HCT116 (cell line): ENCODE measurements around the gene NUFIP2. TPM values are rescaled to one million over a fixed set of nuclear protein-coding genes. Genes with fewer than 3 reads are reported as not detected.

Experiments
- ATAC-seq: fragments of 200-7000 bp; cut with Tn5 transposase; 2 replicates; pipeline ENCODE4 v1.9.1; 2020; ENCODE audit warnings: mild to moderate bottlenecking, moderate library complexity
- BruUV-seq: library from RNA; stranded (reverse); fragments of 400-500 nt; replicated peaks from 2 replicates; lab custom pipeline; 2021; lab: Mats Ljungman, UMichigan
- CTCF ChIA-PET: fragments of 300-600 bp; sonication (Branson Sonifier 250); formaldehyde crosslinking; loops from one replicate; lab custom pipeline; 2021; ENCODE audit warnings: antibody characterized with exemption; lab: Charles Lee
- POLR2A ChIA-PET: fragments of 300-600, 350-600 bp; sonication (Branson Sonifier 250); formaldehyde crosslinking; loops from one replicate; lab custom pipeline; 2021; ENCODE audit warnings: antibody characterized with exemption; lab: Charles Lee
- RAD21 ChIA-PET, 2 experiments: fragments of 300-600 bp; sonication (Branson Sonifier 250); formaldehyde crosslinking; loops; one replicate each; lab custom pipeline; 2023; ENCODE audit warnings: low total read pairs in 2 of 2; ENCODE audit not compliant: uncharacterized antibody in 2 of 2, unreplicated experiment in 2 of 2, low non-redundant PET in 1 of 2; lab: Charles Lee
- DNase-seq: peaks from one replicate; pipeline ENCODE4 v3.0.0-alpha.2; 2010; ENCODE audit warnings: low read depth, low spot score
- H2AFZ ChIP-seq: fragments of 200-600 bp; shearing (Covaris generic), sonication (generic); 2 replicates; pipeline ENCODE4 v1.6.1; 2017; ENCODE audit warnings: low read depth, mixed run types, mixed read lengths, antibody characterized with exemption, low read length; ENCODE audit not compliant: poor library complexity, severe bottlenecking
- H3K27ac ChIP-seq: 2 replicates; pipeline ENCODE4 v1.5.1; 2012; ENCODE audit warnings: low read depth, low read length
- H3K27me3 ChIP-seq: fragments of 200-600 bp; sonication (generic); 2 replicates; pipeline ENCODE4 v1.6.1; 2016; ENCODE audit warnings: mixed run types, low read length, mixed read lengths; ENCODE audit not compliant: insufficient read depth
- H3K36me3 ChIP-seq, 2 experiments: fragments of 200-500 bp in 1 of 2; fragments of 200-600 bp in 1 of 2; sonication (Bioruptor generic) in 1 of 2; sonication (generic) in 1 of 2; 2 replicates each; pipeline versions ENCODE4 v1.5.1 to v1.6.1; 2014 to 2016; ENCODE audit warnings: low read length in 2 of 2, inconsistent platforms in 1 of 2, mixed read lengths in 1 of 2, mixed run types in 1 of 2; ENCODE audit not compliant: insufficient read depth in 2 of 2, control insufficient read depth in 1 of 2
- H3K4me1 ChIP-seq, 2 experiments: fragments of 200-600 bp in 1 of 2; sonication (generic) in 1 of 2; 2 replicates each; pipeline versions ENCODE4 v1.5.1 to v1.6.1; 2012 to 2017; ENCODE audit warnings: low read length in 2 of 2, inconsistent platforms in 1 of 2, mild to moderate bottlenecking in 1 of 2, mixed read lengths in 1 of 2, mixed run types in 1 of 2, moderate library complexity in 1 of 2; ENCODE audit not compliant: insufficient read depth in 2 of 2, control insufficient read depth in 1 of 2
- H3K4me2 ChIP-seq: fragments of 200-600 bp; sonication (generic); 2 replicates; pipeline ENCODE4 v1.6.1; 2017; ENCODE audit warnings: mixed run types, low read length, mixed read lengths
- H3K4me3 ChIP-seq, 2 experiments: fragments of 200-600 bp in 1 of 2; sonication (generic) in 1 of 2; replicated peaks in 1 of 2; 2 replicates each; pipeline ENCODE4 v1.5.1; 2011 to 2016; ENCODE audit warnings: low read length in 2 of 2, control low read depth in 1 of 2, low read depth in 1 of 2, mild to moderate bottlenecking in 1 of 2, mixed read lengths in 1 of 2, mixed run types in 1 of 2
- H3K79me2 ChIP-seq: fragments of 200-600 bp; sonication (generic); 2 replicates; pipeline ENCODE4 v1.6.1; 2017; ENCODE audit warnings: mild to moderate bottlenecking, mixed run types, low read length, moderate library complexity, mixed read lengths; ENCODE audit not compliant: insufficient read depth
- H3K9ac ChIP-seq: fragments of 200-600 bp; sonication (generic); 2 replicates; pipeline ENCODE4 v1.6.1; 2016; ENCODE audit warnings: low read length, mixed read lengths
- H3K9me2 ChIP-seq: fragments of 200-600 bp; sonication (generic), shearing (Covaris generic); 2 replicates; pipeline ENCODE4 v1.6.1; 2017; ENCODE audit warnings: mixed run types, mild to moderate bottlenecking, moderate library complexity; ENCODE audit not compliant: insufficient read depth
- H3K9me3 ChIP-seq, 2 experiments: fragments of 200-500 bp in 1 of 2; fragments of 200-600 bp in 1 of 2; sonication (Bioruptor generic) in 1 of 2; sonication (generic) in 1 of 2; 2 replicates each; pipeline ENCODE4 v1.6.1; 2014 to 2017; ENCODE audit warnings: low read length in 2 of 2, mixed read lengths in 2 of 2, inconsistent platforms in 1 of 2, low read depth in 1 of 2, mild to moderate bottlenecking in 1 of 2, mixed run types in 1 of 2, moderate library complexity in 1 of 2; ENCODE audit not compliant: control insufficient read depth in 1 of 2, insufficient read depth in 1 of 2
- H4K20me1 ChIP-seq: fragments of 200-600 bp; sonication (generic), shearing (Covaris generic); 2 replicates; pipeline ENCODE4 v1.6.1; 2017; ENCODE audit warnings: mixed run types, mild to moderate bottlenecking, moderate library complexity; ENCODE audit not compliant: insufficient read depth
- CBX3 ChIP-seq: IDR thresholded peaks from 2 replicates; pipeline ENCODE4 v1.6.1; 2012; ENCODE audit warnings: low read depth
- CEBPB ChIP-seq: IDR thresholded peaks from 2 replicates; pipeline ENCODE4 v1.6.1; 2012; ENCODE audit warnings: low read depth
- JUND ChIP-seq: IDR thresholded peaks from 2 replicates; pipeline ENCODE4 v1.6.1; 2012
- RAD21 ChIP-seq: IDR thresholded peaks from 2 replicates; pipeline ENCODE4 v1.6.1; 2012; ENCODE audit warnings: low read depth, mild to moderate bottlenecking
- SP1 ChIP-seq: IDR thresholded peaks from 2 replicates; pipeline ENCODE4 v1.6.1; 2012; ENCODE audit warnings: low read depth
- ZFX ChIP-seq: fragments of 450-650 bp; IDR thresholded peaks from 2 replicates; pipeline ENCODE4 v1.6.1; 2017
- ZNF274 ChIP-seq: fragments of 200-500 bp; sonication (Bioruptor generic); IDR thresholded peaks from 2 replicates; pipeline ENCODE4 v1.6.1; 2014; ENCODE audit warnings: mild to moderate bottlenecking, low read depth, low read length, inconsistent platforms
- intact Hi-C: fragments of 100-400 bp; cut with micrococcal nuclease; formaldehyde crosslinking; loops from 2 replicates; pipeline ENCODE4 v1.10.0; 2022
- total RNA-seq: library from RNA; stranded (reverse); gene quantifications from one replicate; pipeline ENCODE4 v1.2.1, GENCODE V29; 2021; ENCODE audit not compliant: unreplicated experiment
- TF ChIP-seq, protein P1 (sequence below): IDR thresholded peaks from 2 replicates; pipeline ENCODE4 v1.6.1; 2012
- TF ChIP-seq, protein P2 (sequence below): IDR thresholded peaks from 2 replicates; pipeline ENCODE4 v1.6.1; 2012
- TF ChIP-seq, protein P3 (sequence below), 3 experiments: fragments of 200-600 bp in 1 of 3; sonication (generic) in 1 of 3; IDR thresholded peaks in 2 of 3; conservative IDR thresholded peaks in 1 of 3; 2 replicates each; pipeline ENCODE4 v1.5.1; 2012 to 2017; ENCODE audit warnings: low read depth in 2 of 3, low read length in 2 of 3, antibody characterized with exemption in 1 of 3, borderline replicate concordance in 1 of 3, control low read depth in 1 of 3, mild to moderate bottlenecking in 1 of 3, mixed read lengths in 1 of 3, mixed run types in 1 of 3, moderate library complexity in 1 of 3; ENCODE audit not compliant: insufficient read depth in 1 of 3

The NUFIP2 gene
- total RNA-seq, 1 experiment from 2014 or later = 66.5 TPM

DNA sequence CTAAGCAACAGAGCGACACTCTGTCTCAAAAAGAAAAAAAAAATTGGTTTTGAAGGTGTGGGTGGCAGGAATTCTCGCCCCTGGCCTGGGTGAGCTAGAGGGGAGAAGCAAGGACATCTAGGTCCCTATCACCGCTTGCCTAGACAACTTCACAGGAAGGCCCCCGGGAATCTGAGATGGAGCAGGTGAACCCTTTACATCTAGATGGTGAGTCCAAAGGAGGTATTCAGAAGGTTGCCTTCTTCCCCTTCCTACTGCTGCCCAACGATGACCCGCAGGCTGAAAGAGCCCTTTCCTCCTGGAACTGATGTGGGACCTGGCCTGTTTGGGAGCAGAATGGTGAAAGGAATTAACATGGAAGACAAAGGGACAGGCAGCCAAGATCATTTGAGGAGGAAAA lies 48.5 kb downstream of the NUFIP2 start:
- no peak overlapping the region for H2AFZ ChIP-seq
- intact Hi-C loops = no loop called here
- no peaks in the 10 kb centered on the region for H3K9me3 ChIP-seq
- no peak for DNase-seq
- H3K79me2 ChIP-seq = peaks cover 85% of the 10 kb centered on the region
- H4K20me1 ChIP-seq = peaks cover 7% of the 10 kb centered on the region; the same call in 1 of the 2 replicates
- no TSS peak for BruUV-seq
- CTCF ChIA-PET = no interaction called here
- H3K9me2 ChIP-seq = no peaks in the 10 kb centered on the region
- TF ChIP-seq SP1 = no peak
- no peak for TF ChIP-seq CBX3
- TF ChIP-seq CEBPB = no peak
- TF ChIP-seq ZNF274 = no peak
- no peak for TF ChIP-seq JUND
- TF ChIP-seq, protein P1, sequence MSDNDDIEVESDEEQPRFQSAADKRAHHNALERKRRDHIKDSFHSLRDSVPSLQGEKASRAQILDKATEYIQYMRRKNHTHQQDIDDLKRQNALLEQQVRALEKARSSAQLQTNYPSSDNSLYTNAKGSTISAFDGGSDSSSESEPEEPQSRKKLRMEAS = no peak
- TF ChIP-seq, all 23 proteins: peak for 0
- Histone ChIP-seq H3K4me3 (no peak overlapping the region), H3K36me3 (no peaks in the 10 kb centered on the region), H3K9ac (no peak overlapping the region), H3K27ac (no peak overlapping the region), H3K27me3 (no peaks in the 10 kb centered on the region), H3K4me2 (no peak overlapping the region), H3K4me1 (peaks cover 20 to 30% of the 10 kb centered on the region in 2 experiments)
- POLR2A ChIA-PET = no interaction called here
- RAD21 ChIA-PET = no interaction called here
- no peak for ATAC-seq

DNA sequence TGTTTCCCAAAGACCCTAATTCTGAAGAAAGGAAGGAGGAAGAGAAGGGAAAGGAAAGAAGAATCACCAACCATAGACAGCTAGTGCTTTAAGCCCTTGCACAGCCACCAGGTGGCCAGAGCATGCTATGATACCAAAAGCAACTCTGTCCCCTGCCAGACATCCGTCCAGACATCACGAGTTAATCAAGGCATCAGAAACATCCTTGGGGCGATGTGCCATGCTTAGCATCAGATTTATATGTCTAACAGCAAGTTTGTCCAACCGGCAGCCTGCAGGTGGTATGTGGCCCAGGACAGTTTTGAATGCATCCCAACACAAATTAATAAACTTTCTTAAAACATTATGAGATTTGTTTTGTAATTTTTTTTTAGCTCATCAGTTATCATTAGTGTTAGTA lies 50.2 kb downstream of the NUFIP2 start:
- TF ChIP-seq, protein P2, sequence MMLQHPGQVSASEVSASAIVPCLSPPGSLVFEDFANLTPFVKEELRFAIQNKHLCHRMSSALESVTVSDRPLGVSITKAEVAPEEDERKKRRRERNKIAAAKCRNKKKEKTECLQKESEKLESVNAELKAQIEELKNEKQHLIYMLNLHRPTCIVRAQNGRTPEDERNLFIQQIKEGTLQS = no peak
- TF ChIP-seq, protein P3, sequence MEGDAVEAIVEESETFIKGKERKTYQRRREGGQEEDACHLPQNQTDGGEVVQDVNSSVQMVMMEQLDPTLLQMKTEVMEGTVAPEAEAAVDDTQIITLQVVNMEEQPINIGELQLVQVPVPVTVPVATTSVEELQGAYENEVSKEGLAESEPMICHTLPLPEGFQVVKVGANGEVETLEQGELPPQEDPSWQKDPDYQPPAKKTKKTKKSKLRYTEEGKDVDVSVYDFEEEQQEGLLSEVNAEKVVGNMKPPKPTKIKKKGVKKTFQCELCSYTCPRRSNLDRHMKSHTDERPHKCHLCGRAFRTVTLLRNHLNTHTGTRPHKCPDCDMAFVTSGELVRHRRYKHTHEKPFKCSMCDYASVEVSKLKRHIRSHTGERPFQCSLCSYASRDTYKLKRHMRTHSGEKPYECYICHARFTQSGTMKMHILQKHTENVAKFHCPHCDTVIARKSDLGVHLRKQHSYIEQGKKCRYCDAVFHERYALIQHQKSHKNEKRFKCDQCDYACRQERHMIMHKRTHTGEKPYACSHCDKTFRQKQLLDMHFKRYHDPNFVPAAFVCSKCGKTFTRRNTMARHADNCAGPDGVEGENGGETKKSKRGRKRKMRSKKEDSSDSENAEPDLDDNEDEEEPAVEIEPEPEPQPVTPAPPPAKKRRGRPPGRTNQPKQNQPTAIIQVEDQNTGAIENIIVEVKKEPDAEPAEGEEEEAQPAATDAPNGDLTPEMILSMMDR (IDR thresholded peaks at IDR 0.05 in 2 of 3, conservative IDR thresholded peaks at IDR 0.05 in 1 of 3; ENCODE audit: borderline replicate concordance in 1 of 3, insufficient read depth in 1 of 3, low read depth in 2 of 3, low read length in 2 of 3) = peak; percentile 20 to 56 (median 43); a peak in 4 of 6 replicates
- no peak for TF ChIP-seq ZFX
- peak; percentile 26; the same call in 1 of the 2 replicates for TF ChIP-seq RAD21
- intact Hi-C loops = no loop called here
- peaks cover 21 to 35% of the 10 kb centered on the region in 2 experiments for H3K4me1 ChIP-seq
- H2AFZ ChIP-seq = no peak overlapping the region
- DNase-seq (no peak), ATAC-seq (peak; percentile 50; the same call in 1 of the 2 replicates)
- H3K9ac ChIP-seq = no peak overlapping the region
- CTCF ChIA-PET = interaction anchor here (0.8 to 1.7 kb wide), 5 partner anchors 12 to 850 kb away, joined by 3 to 5 read pairs (median 3); no protein-coding TSS in a partner anchor
- H3K9me3 ChIP-seq = no peaks in the 10 kb centered on the region
- H3K27ac ChIP-seq = no peak overlapping the region
- no peak overlapping the region for H3K4me2 ChIP-seq
- RAD21 ChIA-PET = no interaction called here
- POLR2A ChIA-PET = interaction anchor here (1.3 kb wide), 1 partner anchor 50 kb away, joined by 3 read pairs; the partner anchor contains the start of gene NUFIP2
- no peaks in the 10 kb centered on the region for H3K9me2 ChIP-seq
- H3K36me3 ChIP-seq = peaks cover 0 to under 1% of the 10 kb centered on the region in 2 experiments; a peak in 1 of 4 replicates
- no peaks in the 10 kb centered on the region for H3K27me3 ChIP-seq
- no TSS peak for BruUV-seq
- H3K79me2 ChIP-seq = peaks cover 80% of the 10 kb centered on the region
- no peak overlapping the region for H3K4me3 ChIP-seq
- H4K20me1 ChIP-seq = peaks cover 7% of the 10 kb centered on the region; the same call in 1 of the 2 replicates
